Lower lobe of right lung (tissue), 2 donors: Measurements from ENCODE around the gene ANKEF1. TPM values are rescaled to one million over a fixed set of nuclear protein-coding genes. Genes with fewer than 3 reads are reported as not detected.

Experiments used
- ATAC-seq, 2 donors: fragments of 200-7000 bp; cut with Tn5 transposase; one replicate each; pipeline ENCODE4 v1.9.1; 2020 to 2022; ENCODE audit warnings: mild to moderate bottlenecking in 2 of 2, moderate library complexity in 2 of 2
- DNase-seq: peaks from one replicate; pipeline ENCODE4 v3.0.0-alpha.2; 2020
- H3K27ac ChIP-seq: fragments of 200-600 bp; one replicate; pipeline ENCODE4 v1.8.0; 2022
- H3K27me3 ChIP-seq: fragments of 200-600 bp; one replicate; pipeline ENCODE4 v1.8.0; 2022; ENCODE audit warnings: low read depth
- H3K36me3 ChIP-seq: fragments of 200-600 bp; one replicate; pipeline ENCODE4 v1.8.0; 2022; ENCODE audit warnings: mild to moderate bottlenecking
- H3K4me1 ChIP-seq: fragments of 200-600 bp; one replicate; pipeline ENCODE4 v1.8.0; 2022
- H3K4me3 ChIP-seq: fragments of 200-600 bp; one replicate; pipeline ENCODE4 v1.8.0; 2022; ENCODE audit warnings: mild to moderate bottlenecking
- H3K9me3 ChIP-seq: fragments of 200-600 bp; one replicate; pipeline ENCODE4 v1.8.0; 2022
- intact Hi-C: fragments of 100-400 bp; cut with DNase I; formaldehyde crosslinking; loops from one replicate; pipeline ENCODE4 v1.11.0; 2022
- total RNA-seq: library from RNA; stranded (reverse); fragmentation: NEBNext Ultra II Directional; extraction: Animal tissue kit (Norgen Biotek cat#: 25700); gene quantifications from one replicate; pipeline ENCODE4 v1.2.1, GENCODE V29; 2021
- TF ChIP-seq, protein P1 (sequence below): fragments of 200-600 bp; IDR thresholded peaks from one replicate; pipeline ENCODE4 v1.8.0; 2022; ENCODE audit warnings: antibody characterized with exemption, mild to moderate bottlenecking
- donor health status: DM: no; HTN: yes; CAD: no; lungs with severe emphysema.

Gene ANKEF1
- total RNA-seq, 1 donor from 2014 or later: 3.8 TPM

DNA sequence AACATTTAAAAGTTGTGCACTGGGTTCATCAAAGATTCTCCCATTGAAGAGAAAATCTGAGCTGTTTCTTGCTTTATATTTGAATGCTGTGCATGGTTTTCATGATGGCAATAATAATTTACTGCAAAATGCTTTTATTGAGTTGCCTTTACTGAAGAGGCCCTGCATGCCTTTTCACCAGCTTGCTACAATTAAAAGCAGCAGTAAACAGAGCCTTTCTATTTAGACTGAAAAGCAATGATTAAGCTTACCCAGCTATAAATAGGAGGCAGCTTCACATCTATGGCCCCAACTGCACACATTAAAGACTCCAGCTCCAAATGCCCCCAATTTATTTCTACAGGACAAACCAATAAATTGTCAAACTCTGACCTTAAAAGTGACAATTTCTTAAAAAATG lies 70.3 kb downstream of the ANKEF1 start:
- Histone ChIP-seq H3K4me3 (no peak overlapping the region), H3K27me3 (no peaks in the 10 kb centered on the region), H3K4me1 (no peaks in the 10 kb centered on the region), H3K9me3 (no peaks in the 10 kb centered on the region), H3K36me3 (no peaks in the 10 kb centered on the region), H3K27ac (no peak overlapping the region)
- ATAC-seq (no peak), DNase-seq (no peak)
- TF ChIP-seq, protein P1, sequence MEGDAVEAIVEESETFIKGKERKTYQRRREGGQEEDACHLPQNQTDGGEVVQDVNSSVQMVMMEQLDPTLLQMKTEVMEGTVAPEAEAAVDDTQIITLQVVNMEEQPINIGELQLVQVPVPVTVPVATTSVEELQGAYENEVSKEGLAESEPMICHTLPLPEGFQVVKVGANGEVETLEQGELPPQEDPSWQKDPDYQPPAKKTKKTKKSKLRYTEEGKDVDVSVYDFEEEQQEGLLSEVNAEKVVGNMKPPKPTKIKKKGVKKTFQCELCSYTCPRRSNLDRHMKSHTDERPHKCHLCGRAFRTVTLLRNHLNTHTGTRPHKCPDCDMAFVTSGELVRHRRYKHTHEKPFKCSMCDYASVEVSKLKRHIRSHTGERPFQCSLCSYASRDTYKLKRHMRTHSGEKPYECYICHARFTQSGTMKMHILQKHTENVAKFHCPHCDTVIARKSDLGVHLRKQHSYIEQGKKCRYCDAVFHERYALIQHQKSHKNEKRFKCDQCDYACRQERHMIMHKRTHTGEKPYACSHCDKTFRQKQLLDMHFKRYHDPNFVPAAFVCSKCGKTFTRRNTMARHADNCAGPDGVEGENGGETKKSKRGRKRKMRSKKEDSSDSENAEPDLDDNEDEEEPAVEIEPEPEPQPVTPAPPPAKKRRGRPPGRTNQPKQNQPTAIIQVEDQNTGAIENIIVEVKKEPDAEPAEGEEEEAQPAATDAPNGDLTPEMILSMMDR: no peak
- intact Hi-C loops: no loop called here

Other genes starting within 250 kb of the ANKEF1 start
- 0.21 TPM for gene PAK5, start 195.9 kb upstream of the ANKEF1 start, total RNA-seq
- gene SNAP25, start 183.8 kb downstream of the ANKEF1 start, total RNA-seq: 0.65 TPM